ENCODE measurements around the gene AFF3. TPM values are rescaled to one million over a fixed set of nuclear protein-coding genes. Genes with fewer than 3 reads are reported as not detected.

The AFF3 gene
- total and polyA plus RNA-seq, 2 of the 8 experiments (the other 6 are each of a cell fraction or from before 2014, with no cell fraction given) = 0.27 to 3.0 TPM

- Histone ChIP-seq H3K27ac (ENCODE audit: low read depth, low read length) (no peak overlapping the region), H2BK12ac (ENCODE audit: low read depth, low read length) (no peak overlapping the region), H3K36me3 (ENCODE audit: control insufficient read depth in 2 of 4, insufficient read depth in 4 of 4, low read length in 3 of 4) (no peaks in the 10 kb centered on the region), H4K91ac (replicated peaks; ENCODE audit: insufficient read length, low read length) (no peak overlapping the region), H2BK5ac (ENCODE audit: low read depth, low read length) (no peak overlapping the region), H3K79me1 (ENCODE audit: low read depth, low read length) (no peaks in the 10 kb centered on the region), H3K18ac (ENCODE audit: extremely low read depth, low read length) (no peak overlapping the region), H2AK5ac (ENCODE audit: low read depth, low read length) (no peak overlapping the region), H3K23me2 (ENCODE audit: low read depth, low read length) (no peaks in the 10 kb centered on the region; the same call in 1 of the 2 replicates), H4K20me1 (replicated peaks in 1 of 2; ENCODE audit: control insufficient read depth in 1 of 2, insufficient read depth in 2 of 2, low read length in 2 of 2) (no peaks in the 10 kb centered on the region), H3K79me2 (ENCODE audit: control insufficient read depth in 1 of 2, insufficient read depth in 2 of 2, low read length in 2 of 2) (no peaks in the 10 kb centered on the region), H3K9me3 (ENCODE audit: insufficient read depth in 2 of 2, low read depth in 1 of 2, low read length in 1 of 2) (no peaks in the 10 kb centered on the region; a peak in 1 of 4 replicates), H4K8ac (ENCODE audit: extremely low read depth, insufficient read depth, low read length) (no peak overlapping the region), H2BK120ac (replicated peaks; ENCODE audit: low read depth, low read length) (no peak overlapping the region), H3K23ac (ENCODE audit: insufficient read length) (no peak overlapping the region), H3K4me2 (ENCODE audit: insufficient read depth in 1 of 2, low read depth in 2 of 2, low read length in 2 of 2) (no peak overlapping the region), H2BK15ac (ENCODE audit: low read length) (no peak overlapping the region), H2AFZ (ENCODE audit: low read length) (no peak overlapping the region), H4K5ac (ENCODE audit: insufficient read length, low read depth, low read length) (no peak overlapping the region), H3K14ac (ENCODE audit: insufficient read length) (no peak overlapping the region), H3K56ac (replicated peaks; ENCODE audit: insufficient read length, low read depth, low read length) (no peak overlapping the region), H3K4ac (replicated peaks; ENCODE audit: insufficient read length, low read depth, low read length) (no peak overlapping the region), H3K4me3 (ENCODE audit: extremely low read depth in 1 of 4, insufficient read depth in 2 of 4, low read depth in 3 of 4, low read length in 4 of 4) (no peak overlapping the region), H3K4me1 (replicated peaks in 1 of 4; ENCODE audit: control insufficient read depth in 3 of 4, insufficient read depth in 4 of 4, low read length in 3 of 4) (no peaks in the 10 kb centered on the region), H3K27me3 (replicated peaks in 1 of 4; ENCODE audit: control insufficient read depth in 3 of 4, extremely low read depth in 1 of 4, insufficient read depth in 3 of 4, low read length in 3 of 4) (no peaks in the 10 kb centered on the region), H2BK20ac (ENCODE audit: low read length) (no peak overlapping the region), H3K9ac (replicated peaks in 1 of 4; ENCODE audit: extremely low read depth in 1 of 4, low read depth in 3 of 4, low read length in 3 of 4) (no peak overlapping the region)
- WGBS, 2 experiments (ENCODE audit: extremely low coverage in 1 of 2, insufficient coverage in 1 of 2, insufficient read length in 1 of 2, insufficient replicate concordance in 2 of 2, low coverage in 1 of 2, low lambda C conversion rate in 2 of 2, missing lambda C conversion rate in 1 of 2) = 93% methylated on average over 4 of the region's 4 CpGs; no CpG with 5 or more reads in 1 of the 2 experiments
- ChIA-PET POLR2A (ENCODE audit: partially characterized antibody) (no interaction called here), CTCF (ENCODE audit: partially characterized antibody) (no interaction called here)
- DNase-seq (ENCODE audit: low read depth in 1 of 2, low spot score in 2 of 2) (no peak), FAIRE-seq (no peak)
- no peak for TF ChIP-seq SUZ12 (IDR thresholded peaks at IDR 0.05; ENCODE audit: low read length)
- TF ChIP-seq KDM4A (IDR thresholded peaks at IDR 0.05; ENCODE audit: low read depth, low read length, severe bottlenecking) = no peak
- no peak for TF ChIP-seq RFX5 (IDR thresholded peaks at IDR 0.05; ENCODE audit: borderline replicate concordance, low read depth, low read length)
- no peak for TF ChIP-seq CBX8 (IDR thresholded peaks at IDR 0.05; ENCODE audit: borderline replicate concordance, low read depth, low read length)
- TF ChIP-seq HDAC6 (IDR thresholded peaks at IDR 0.05; ENCODE audit: low read depth, low read length) = no peak
These were observed 82.8 kb downstream of the AFF3 start for GRCh38 chr2:100059638-100060037.
